Neural progenitor cell (in vitro differentiated cells): ENCODE results near the gene BCAR1. TPM values are rescaled to one million over a fixed set of nuclear protein-coding genes. Genes with fewer than 3 reads are reported as not detected.
"Not testable (repeated sequence)": the region's sequence is repeated elsewhere in the genome, so short reads cannot be mapped to it uniquely, and the experiment has no call there.

Source experiments
- DNase-seq: peaks from one replicate; pipeline ENCODE4 v3.0.0-alpha.2; 2016; ENCODE audit warnings: low spot score
- H2AFZ ChIP-seq: fragments of 200-600 bp; sonication (generic); replicated peaks from 2 replicates; pipeline ENCODE4 v1.6.1; 2016; ENCODE audit warnings: antibody characterized with exemption
- H3F3A ChIP-seq: fragments of 200-600 bp; sonication (generic); 2 replicates; pipeline ENCODE4 v1.6.1; 2016; ENCODE audit warnings: antibody characterized with exemption, low read depth
- H3K27ac ChIP-seq: fragments of 200-600 bp; sonication (generic); 2 replicates; pipeline ENCODE4 v1.5.1; 2016; ENCODE audit warnings: mild to moderate bottlenecking
- H3K27me3 ChIP-seq: fragments of 200-600 bp; sonication (generic); 2 replicates; pipeline ENCODE4 v1.6.1; 2016; ENCODE audit warnings: mild to moderate bottlenecking, moderate library complexity
- H3K36me3 ChIP-seq: fragments of 200-600 bp; sonication (generic); 2 replicates; pipeline ENCODE4 v1.5.1; 2016
- H3K4me1 ChIP-seq: fragments of 200-600 bp; sonication (generic); 2 replicates; pipeline ENCODE4 v1.6.1; 2016; ENCODE audit warnings: mixed run types
- H3K4me2 ChIP-seq: fragments of 200-600 bp; sonication (generic); 2 replicates; pipeline ENCODE4 v1.6.1; 2016
- H3K4me3 ChIP-seq: fragments of 200-600 bp; sonication (generic); 2 replicates; pipeline ENCODE4 v1.5.1; 2016
- H3K79me2 ChIP-seq: fragments of 200-600 bp; sonication (generic); 2 replicates; pipeline ENCODE4 v1.6.1; 2016; ENCODE audit warnings: low read depth
- H3K9ac ChIP-seq: fragments of 200-600 bp; sonication (generic); 2 replicates; pipeline ENCODE4 v1.6.1; 2016
- H3K9me3 ChIP-seq: fragments of 200-600 bp; sonication (generic); 2 replicates; pipeline ENCODE4 v1.5.1; 2016; ENCODE audit warnings: low read depth
- H4K20me1 ChIP-seq: fragments of 200-600 bp; sonication (generic); 2 replicates; pipeline ENCODE4 v1.6.1; 2016; ENCODE audit warnings: low read depth
- H3K27ac Mint-ChIP-seq: 3 replicates; pipeline ENCODE4 v1.8.0; 2021; ENCODE audit warnings: mixed read lengths
- H3K27me3 Mint-ChIP-seq: 2 replicates; pipeline ENCODE4 v1.8.0; 2022; ENCODE audit warnings: low read depth, mild to moderate bottlenecking, inconsistent platforms, moderate library complexity, mixed read lengths; ENCODE audit not compliant: insufficient read depth
- H3K36me3 Mint-ChIP-seq: 3 replicates; pipeline ENCODE4 v1.8.0; 2021; ENCODE audit warnings: mixed read lengths
- H3K4me1 Mint-ChIP-seq: 3 replicates; pipeline ENCODE4 v1.8.0; 2021; ENCODE audit warnings: mixed read lengths
- H3K4me3 Mint-ChIP-seq: 3 replicates; pipeline ENCODE4 v1.8.0; 2021; ENCODE audit warnings: mild to moderate bottlenecking, moderate library complexity, mixed read lengths
- H3K9me3 Mint-ChIP-seq: 3 replicates; pipeline ENCODE4 v1.8.0; 2020; ENCODE audit warnings: mixed read lengths
- CTCF ChIP-seq: fragments of 200-600 bp; sonication (generic); IDR thresholded peaks from 2 replicates; pipeline ENCODE4 v1.5.1; 2017; ENCODE audit warnings: antibody characterized with exemption, mild to moderate bottlenecking
- EZH2 ChIP-seq: fragments of 200-600 bp; sonication (generic); IDR thresholded peaks from 2 replicates; pipeline ENCODE4 v1.6.1; 2017; ENCODE audit warnings: antibody characterized with exemption, mild to moderate bottlenecking, moderate library complexity
- EZH2phosphoT487 ChIP-seq: fragments of 200-600 bp; sonication (generic); IDR thresholded peaks from 2 replicates; pipeline ENCODE4 v1.6.1; 2017; ENCODE audit warnings: antibody characterized with exemption
- total RNA-seq: library from RNA; depleted of rRNA; stranded (reverse); fragments of >200 nt; gene quantifications from 2 replicates; pipeline ENCODE4 v1.2.3, GENCODE V29; 2015; ENCODE audit warnings: low replicate concordance

Gene BCAR1
- total RNA-seq, 1 donor from 2014 or later = 10.9 TPM

GRCh38 chr16:75279305-75279704 is 27.9 kb upstream of the BCAR1 start:
- Histone ChIP-seq H3F3A (no peaks in the 10 kb centered on the region), H3K4me2 (no peak overlapping the region), H3K4me1 (no peaks in the 10 kb centered on the region), H3K27me3 (no peaks in the 10 kb centered on the region), H2AFZ (no peak overlapping the region), H3K9me3 (no peaks in the 10 kb centered on the region), H3K27ac (no peak overlapping the region), H3K79me2 (no peaks in the 10 kb centered on the region), H3K36me3 (no peaks in the 10 kb centered on the region), H3K9ac (no peak overlapping the region), H3K4me3 (no peak overlapping the region), H4K20me1 (peaks cover 4% of the 10 kb centered on the region)
- TF ChIP-seq CTCF (no peak), EZH2phosphoT487 (no peak), EZH2 (no peak)
- H3K4me1 Mint-ChIP-seq = peaks cover 8% of the 10 kb centered on the region
- no peaks in the 10 kb centered on the region for H3K9me3 Mint-ChIP-seq
- H3K4me3 Mint-ChIP-seq = no peak overlapping the region
- H3K27me3 Mint-ChIP-seq = peaks cover 2% of the 10 kb centered on the region
- DNase-seq = no peak
- H3K27ac Mint-ChIP-seq = no peak overlapping the region
- peaks cover 3% of the 10 kb centered on the region for H3K36me3 Mint-ChIP-seq

- Histone ChIP-seq H3K4me1 (no peaks in the 10 kb centered on the region), H4K20me1 (no peaks in the 10 kb centered on the region), H3K36me3 (no peaks in the 10 kb centered on the region), H3K4me2 (no peak overlapping the region), H2AFZ (no peak overlapping the region), H3K27me3 (no peaks in the 10 kb centered on the region), H3K79me2 (no peaks in the 10 kb centered on the region), H3K4me3 (no peak overlapping the region), H3K27ac (no peak overlapping the region), H3K9ac (no peak overlapping the region), H3F3A (no peaks in the 10 kb centered on the region), H3K9me3 (no peaks in the 10 kb centered on the region)
- Mint-ChIP-seq H3K4me1 (peaks cover 12% of the 10 kb centered on the region), H3K4me3 (no peak overlapping the region), H3K9me3 (no peaks in the 10 kb centered on the region), H3K36me3 (no peaks in the 10 kb centered on the region), H3K27me3 (peaks cover 4% of the 10 kb centered on the region), H3K27ac (peak overlapping the region; percentile 24)
- TF ChIP-seq EZH2 (no peak), CTCF (no peak), EZH2phosphoT487 (no peak)
- DNase-seq = no peak
Measured at GRCh38 chr16:75273054-75273925, 21.9 kb upstream of the BCAR1 start.

DNA sequence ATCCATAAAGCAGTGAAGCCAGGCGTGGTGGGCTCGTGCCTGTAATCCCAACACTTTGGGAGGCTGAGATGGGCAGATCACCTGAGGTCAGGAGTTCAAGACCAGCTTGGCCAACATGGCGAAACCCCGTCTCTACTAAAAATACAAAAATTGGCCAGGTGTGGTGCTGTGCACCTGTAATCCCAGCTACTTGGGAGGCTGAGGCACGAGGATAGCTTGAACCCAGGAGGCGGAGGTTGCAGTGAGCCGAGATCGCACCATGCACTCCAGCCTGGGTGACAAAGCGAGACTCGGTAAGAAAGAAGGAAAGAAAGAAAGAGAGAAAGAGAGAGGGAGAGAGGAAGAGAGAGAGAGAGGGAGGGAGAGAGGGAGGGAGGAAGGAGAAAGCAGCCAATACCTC is 21.2 kb upstream of the BCAR1 start:
- H3F3A ChIP-seq, H3K27ac ChIP-seq, H3K9ac ChIP-seq, H3K4me3 ChIP-seq, H3K27me3 ChIP-seq, H3K27me3 Mint-ChIP-seq, H3K79me2 ChIP-seq, H3K4me2 ChIP-seq, H3K9me3 Mint-ChIP-seq, H2AFZ ChIP-seq, H3K27ac Mint-ChIP-seq, H3K4me1 ChIP-seq, H3K4me3 Mint-ChIP-seq, DNase-seq, H3K36me3 Mint-ChIP-seq, H3K36me3 ChIP-seq, H4K20me1 ChIP-seq, H3K9me3 ChIP-seq: not testable (repeated sequence)
- peaks cover 12% of the 10 kb centered on the region for H3K4me1 Mint-ChIP-seq

GRCh38 chr16:75272097-75272551 is 20.7 kb upstream of the BCAR1 start:
- Mint-ChIP-seq H3K27ac (no peak overlapping the region), H3K36me3 (no peaks in the 10 kb centered on the region), H3K27me3 (peaks cover 4% of the 10 kb centered on the region), H3K4me1 (peaks cover 12% of the 10 kb centered on the region), H3K9me3 (no peaks in the 10 kb centered on the region), H3K4me3 (no peak overlapping the region)
- H3F3A ChIP-seq = no peaks in the 10 kb centered on the region
- H3K27ac ChIP-seq = no peak overlapping the region
- no peaks in the 10 kb centered on the region for H3K36me3 ChIP-seq
- H3K9ac ChIP-seq = no peak overlapping the region
- no peak overlapping the region for H2AFZ ChIP-seq
- H3K4me2 ChIP-seq = no peak overlapping the region
- H3K27me3 ChIP-seq = no peaks in the 10 kb centered on the region
- no peaks in the 10 kb centered on the region for H3K79me2 ChIP-seq
- no peak overlapping the region for H3K4me3 ChIP-seq
- no peaks in the 10 kb centered on the region for H4K20me1 ChIP-seq
- no peak for TF ChIP-seq CTCF
- no peak for TF ChIP-seq EZH2
- no peak for TF ChIP-seq EZH2phosphoT487
- H3K9me3 ChIP-seq = no peaks in the 10 kb centered on the region
- DNase-seq = no peak
- H3K4me1 ChIP-seq = no peaks in the 10 kb centered on the region
